Right lobe of liver (tissue), 6 donors: Measurements from ENCODE around the gene TMBIM6. TPM values are rescaled to one million over a fixed set of nuclear protein-coding genes. Genes with fewer than 3 reads are reported as not detected.

Source experiments
- ATAC-seq, 4 donors: fragments of 200-7000 bp; cut with Tn5 transposase; one replicate each; pipeline ENCODE4 v1.9.1; 2020; ENCODE audit warnings: mild to moderate bottlenecking in 4 of 4, moderate library complexity in 4 of 4
- DNase-seq, 3 donors: peaks; one replicate each; pipeline ENCODE4 v3.0.0-alpha.2; 2020
- H3K27ac ChIP-seq, 3 donors: fragments of 200-600 bp; one replicate each; pipeline ENCODE4 v1.8.0; 2022
- H3K27me3 ChIP-seq, 2 donors: fragments of 200-600 bp; one replicate each; pipeline ENCODE4 v1.8.0; 2022
- H3K36me3 ChIP-seq, 4 donors: fragments of 200-600 bp; sonication (generic) in 1 of 4; one replicate each; pipeline versions ENCODE4 v1.5.1 to v1.8.0; 2017 to 2022; ENCODE audit warnings: control low read depth in 1 of 4
- H3K4me1 ChIP-seq, 4 donors: fragments of 200-600 bp; sonication (generic) in 1 of 4; one replicate each; pipeline versions ENCODE4 v1.5.1 to v1.8.0; 2017 to 2022; ENCODE audit warnings: control low read depth in 1 of 4
- H3K4me3 ChIP-seq, 3 donors: fragments of 200-600 bp; one replicate each; pipeline ENCODE4 v1.8.0; 2022
- H3K9me3 ChIP-seq, 4 donors: fragments of 200-600 bp; sonication (generic) in 1 of 4; one replicate each; pipeline versions ENCODE4 v1.5.1 to v1.8.0; 2017 to 2022; ENCODE audit warnings: control low read depth in 1 of 4
- POLR2A ChIP-seq: fragments of 450-650 bp; IDR thresholded peaks from one replicate; pipeline ENCODE4 v1.6.1; 2017; ENCODE audit warnings: antibody characterized with exemption, mild to moderate bottlenecking
- WGBS: methylation state at CpG from one replicate; pipeline ENCODE4 v1.1.6; 2018; ENCODE audit warnings: low coverage, low lambda C conversion rate; ENCODE audit not compliant: insufficient coverage; ENCODE audit errors: missing lambda C conversion rate; 5-methylcytosine and 5-hydroxymethylcytosine counted together
- intact Hi-C, 2 donors: fragments of 100-400 bp; cut with DNase I; formaldehyde crosslinking; loops; one replicate each; pipeline versions ENCODE4 v1.11.2 to v1.14.1; 2022
- total RNA-seq, 6 experiments: library from RNA; depleted of rRNA in 2 of 6; stranded (reverse); fragments of >200 nt in 2 of 6; fragmentation: NEBNext Ultra II Directional in 3 of 6; extraction: Animal tissue kit (Norgen Biotek cat#: 25700) in 3 of 6; gene quantifications; one replicate each; pipeline versions ENCODE4 v1.1.0 to v1.2.4, GENCODE V29; 2016 to 2023
- TF ChIP-seq, protein P1 (sequence below), 4 donors: fragments of 200-600 bp in 3 of 4; fragments of 450-650 bp in 1 of 4; IDR thresholded peaks; one replicate each; pipeline versions ENCODE4 v1.5.1 to v1.8.0; 2016 to 2022; ENCODE audit warnings: antibody characterized with exemption in 4 of 4, mild to moderate bottlenecking in 2 of 4
- donor health status: DM: no; HTN: yes; CAD: no.
- donor health status: DM: no; HTN: no; CAD: no.
- donor health status: DM: no; HTN: no; CAD: no.
- donor health status: DM: no; HTN: yes; CAD: no.
- donor health status: DM: no; HTN: yes; CAD: no.

The TMBIM6 gene
- total RNA-seq, 6 experiments from 2014 or later = 538 to 1,268 (median 937) TPM

DNA sequence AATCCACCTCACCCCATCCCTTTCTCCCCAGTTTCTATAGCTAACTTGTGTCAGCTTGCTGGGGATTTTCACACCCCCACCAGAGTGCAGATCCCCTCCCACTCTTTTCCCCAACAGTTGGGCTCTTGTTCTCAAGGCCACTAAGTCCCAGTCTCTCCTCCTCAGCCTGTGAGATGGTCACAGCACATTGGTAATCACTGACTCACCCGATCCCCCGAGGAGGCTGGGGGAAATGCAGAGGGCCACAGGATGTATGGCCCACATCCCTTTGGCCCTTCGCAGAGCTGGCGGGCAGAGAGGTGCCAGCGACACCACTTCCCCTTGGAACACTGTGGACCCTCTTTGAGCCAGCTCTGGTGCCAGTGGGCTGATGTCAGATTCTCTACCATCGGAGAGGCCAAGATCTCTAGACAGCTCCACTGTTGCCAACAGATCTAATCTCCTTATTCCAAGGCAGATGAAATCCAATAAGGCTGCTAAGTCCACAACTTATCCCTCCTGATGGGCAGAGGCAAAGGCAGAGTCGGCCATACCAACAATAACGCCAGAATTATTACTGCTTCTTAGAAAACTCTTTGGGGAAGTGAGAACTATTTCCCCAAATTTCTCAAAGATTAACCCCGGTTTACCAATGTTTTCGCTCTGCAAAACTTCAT, 35.8 kb upstream of the TMBIM6 start:
- no peaks in the 10 kb centered on the region for H3K36me3 ChIP-seq
- intact Hi-C loops = loop anchor here (5.0 kb wide), 1 partner anchor 63 kb away; no protein-coding TSS in a partner anchor
- no peaks in the 10 kb centered on the region for H3K9me3 ChIP-seq
- no peaks in the 10 kb centered on the region for H3K27me3 ChIP-seq
- H3K4me1 ChIP-seq = no peaks in the 10 kb centered on the region
- peak overlapping the region; percentile 52 to 68 (median 63) for H3K4me3 ChIP-seq
- WGBS = 40% methylated on average over 6 of the region's 10 CpGs
- H3K27ac ChIP-seq = peak overlapping the region in 2 of 3 donors; percentile 13 to 88
- TF ChIP-seq POLR2A = no peak
- TF ChIP-seq, protein P1, sequence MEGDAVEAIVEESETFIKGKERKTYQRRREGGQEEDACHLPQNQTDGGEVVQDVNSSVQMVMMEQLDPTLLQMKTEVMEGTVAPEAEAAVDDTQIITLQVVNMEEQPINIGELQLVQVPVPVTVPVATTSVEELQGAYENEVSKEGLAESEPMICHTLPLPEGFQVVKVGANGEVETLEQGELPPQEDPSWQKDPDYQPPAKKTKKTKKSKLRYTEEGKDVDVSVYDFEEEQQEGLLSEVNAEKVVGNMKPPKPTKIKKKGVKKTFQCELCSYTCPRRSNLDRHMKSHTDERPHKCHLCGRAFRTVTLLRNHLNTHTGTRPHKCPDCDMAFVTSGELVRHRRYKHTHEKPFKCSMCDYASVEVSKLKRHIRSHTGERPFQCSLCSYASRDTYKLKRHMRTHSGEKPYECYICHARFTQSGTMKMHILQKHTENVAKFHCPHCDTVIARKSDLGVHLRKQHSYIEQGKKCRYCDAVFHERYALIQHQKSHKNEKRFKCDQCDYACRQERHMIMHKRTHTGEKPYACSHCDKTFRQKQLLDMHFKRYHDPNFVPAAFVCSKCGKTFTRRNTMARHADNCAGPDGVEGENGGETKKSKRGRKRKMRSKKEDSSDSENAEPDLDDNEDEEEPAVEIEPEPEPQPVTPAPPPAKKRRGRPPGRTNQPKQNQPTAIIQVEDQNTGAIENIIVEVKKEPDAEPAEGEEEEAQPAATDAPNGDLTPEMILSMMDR (IDR thresholded peaks at IDR 0.05) = no peak
- DNase-seq (peak in 2 of 3 donors; percentile 30 to 46), ATAC-seq (peak in 1 of 4 donors; percentile 3)

DNA sequence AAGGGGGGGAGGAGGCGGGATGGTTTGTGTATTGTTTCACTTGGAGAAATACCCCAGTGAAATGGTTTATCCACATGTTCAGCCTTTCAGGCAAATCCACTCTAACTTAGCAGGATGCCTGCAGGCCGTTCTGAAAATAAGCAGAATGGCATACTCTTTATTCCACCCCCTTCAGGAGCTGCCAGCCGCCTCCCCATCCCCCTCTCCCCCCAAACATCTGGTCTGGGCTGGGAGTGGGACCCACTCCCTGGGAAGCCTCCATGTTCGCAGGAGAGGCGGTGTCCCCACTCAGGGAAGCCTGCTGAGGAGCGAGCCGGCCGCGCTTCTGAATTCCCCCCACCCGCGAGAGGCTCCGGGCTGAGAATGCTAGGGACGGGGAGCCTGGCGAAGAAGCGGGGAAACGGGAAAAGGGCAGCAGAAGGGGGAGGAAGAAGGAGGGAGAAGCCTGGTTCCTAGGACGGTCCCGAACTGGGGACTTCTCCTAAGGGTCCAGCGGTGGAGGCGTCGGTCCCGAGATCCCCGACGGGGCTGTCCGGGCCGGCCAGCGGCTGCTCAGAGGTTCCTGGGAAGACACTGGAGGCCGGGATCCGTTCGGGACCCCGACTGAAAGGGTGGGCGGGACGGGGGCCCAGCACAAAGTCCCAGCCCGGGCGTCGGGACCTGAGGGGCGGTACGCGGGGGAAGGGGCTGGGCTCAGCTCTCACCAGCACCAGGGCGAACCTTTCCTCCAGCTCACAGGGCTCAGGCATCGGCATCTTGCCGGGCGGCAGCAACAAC, 34.8 kb upstream of the TMBIM6 start:
- intact Hi-C loops = loop anchor here (5.0 kb wide), 1 partner anchor 64 kb away; no protein-coding TSS in a partner anchor
- no peaks in the 10 kb centered on the region for H3K4me1 ChIP-seq
- H3K9me3 ChIP-seq = no peaks in the 10 kb centered on the region
- no peak for TF ChIP-seq POLR2A
- TF ChIP-seq, protein P1 (IDR thresholded peaks at IDR 0.05) = no peak
- H3K27me3 ChIP-seq = no peaks in the 10 kb centered on the region
- no peaks in the 10 kb centered on the region for H3K36me3 ChIP-seq
- peak overlapping the region; percentile 60 to 88 (median 72) for H3K27ac ChIP-seq
- 15% methylated on average over 17 of the region's 43 CpGs for WGBS
- peak in 3 of 4 donors; percentile 1 to 7 (median 2) for ATAC-seq
- DNase-seq = peak; percentile 39 to 56 (median 50)
- H3K4me3 ChIP-seq = peak overlapping the region; percentile 52 to 68 (median 63)

DNA sequence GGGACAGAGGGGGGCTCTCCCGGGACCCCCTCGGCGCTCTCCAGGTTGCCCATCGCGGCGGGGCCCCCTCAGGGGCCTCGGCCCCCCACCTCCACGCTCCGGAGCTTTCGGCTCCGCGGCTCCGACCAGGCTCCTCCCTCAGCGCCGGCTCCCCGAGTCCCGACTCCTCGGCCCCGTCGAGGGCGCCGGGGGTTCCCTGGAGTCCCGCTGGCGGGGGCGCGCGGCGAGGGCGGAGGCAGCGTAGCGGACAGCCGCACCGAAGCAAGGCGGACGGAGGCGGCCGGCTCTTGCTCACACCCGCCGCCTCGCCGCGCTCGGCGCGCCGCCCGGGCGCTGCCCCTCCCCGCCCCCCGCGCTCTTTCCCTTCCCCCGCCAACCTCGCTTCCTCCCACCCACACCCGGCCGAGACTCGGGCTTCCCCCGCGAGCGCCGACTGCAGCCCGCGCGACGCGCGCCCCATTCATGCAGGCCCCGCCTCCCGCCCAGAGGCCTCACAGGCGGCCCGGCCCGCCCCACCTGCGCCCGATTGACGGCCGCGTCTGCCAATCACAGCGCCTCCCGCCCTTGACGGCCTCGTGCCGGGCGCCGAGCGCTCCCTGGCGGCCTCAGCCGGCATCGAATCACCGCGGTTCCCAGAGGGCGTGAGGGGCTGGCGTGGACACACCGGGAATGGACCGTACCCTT, 34.1 kb upstream of the TMBIM6 start, which contains the start of gene FMNL3:
Gene FMNL3, minus strand, starts transcription at position 278 of the 684 bp plus-strand sequence. Its CDS starts 225 bp downstream, at position 53.
- TF ChIP-seq POLR2A = no peak
- TF ChIP-seq, protein P1 (IDR thresholded peaks at IDR 0.05) = peak; percentile 91 to 98 (median 94)
- DNase-seq (peak; percentile 98 to 99 (median 98)), ATAC-seq (peak; percentile 99 to 100 (median 100))
- intact Hi-C loops = loop anchor here (5.0 kb wide), 1 partner anchor 65 kb away; no protein-coding TSS in a partner anchor
- Histone ChIP-seq H3K9me3 (no peaks in the 10 kb centered on the region), H3K4me1 (no peaks in the 10 kb centered on the region), H3K27ac (peak within 1 kb of the TSS; percentile 60 to 88 (median 72)), H3K27me3 (no peaks in the 10 kb centered on the region), H3K36me3 (no peaks in the 10 kb centered on the region), H3K4me3 (peak within 1 kb of the TSS; percentile 52 to 68 (median 63))
- WGBS = 2% methylated on average over 58 of the region's 93 CpGs

DNA sequence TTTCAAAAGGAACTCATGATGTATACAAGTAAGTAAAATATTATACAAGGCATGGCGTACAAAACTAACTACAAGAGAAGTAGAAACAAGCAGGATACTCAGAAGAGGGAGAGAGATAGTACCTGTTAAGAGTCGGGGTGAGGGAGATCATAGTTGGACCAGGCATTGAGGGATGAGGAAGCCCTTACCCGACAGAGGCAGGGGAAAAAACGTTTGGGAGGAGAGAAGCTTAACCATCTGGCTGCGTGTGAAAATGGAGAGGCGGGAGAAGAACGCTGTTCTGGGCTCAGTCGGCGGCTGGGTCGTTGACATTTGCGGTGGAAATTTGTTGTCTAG, 33.6 kb upstream of the TMBIM6 start:
- H3K4me3 ChIP-seq = no peak overlapping the region
- no peaks in the 10 kb centered on the region for H3K4me1 ChIP-seq
- no peaks in the 10 kb centered on the region for H3K36me3 ChIP-seq
- DNase-seq (no peak), ATAC-seq (no peak)
- no peaks in the 10 kb centered on the region for H3K9me3 ChIP-seq
- no peak for TF ChIP-seq POLR2A
- TF ChIP-seq, protein P1 (IDR thresholded peaks at IDR 0.05) = no peak
- intact Hi-C loops = loop anchor here (5.0 kb wide), 1 partner anchor 65 kb away; no protein-coding TSS in a partner anchor
- 43% methylated on average over 10 of the region's 11 CpGs for WGBS
- H3K27ac ChIP-seq = no peak overlapping the region
- no peaks in the 10 kb centered on the region for H3K27me3 ChIP-seq
